ENCODE data around the gene DPP10.

DNA sequence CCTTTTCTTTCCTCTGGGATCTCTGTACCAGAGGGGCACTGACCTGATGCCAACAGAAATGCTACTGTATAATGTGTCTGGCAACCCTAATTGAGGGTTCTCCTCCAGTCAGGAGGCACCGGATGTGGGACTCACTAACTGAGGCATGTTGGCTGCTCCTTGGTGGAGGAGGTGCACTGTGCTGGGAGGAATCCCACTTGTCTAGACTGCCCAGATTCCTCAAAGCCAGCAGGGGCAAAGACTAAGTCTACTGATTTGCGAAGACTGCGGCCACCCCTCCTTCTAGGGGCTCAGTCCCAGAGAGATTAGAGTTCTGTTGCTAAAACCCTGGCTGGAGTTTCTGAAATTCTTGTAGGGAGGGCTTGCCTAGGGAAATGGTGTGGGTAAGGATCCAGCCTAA, 1192.1 kb downstream of the DPP10 start:
- TF ChIP-seq, protein P1, sequence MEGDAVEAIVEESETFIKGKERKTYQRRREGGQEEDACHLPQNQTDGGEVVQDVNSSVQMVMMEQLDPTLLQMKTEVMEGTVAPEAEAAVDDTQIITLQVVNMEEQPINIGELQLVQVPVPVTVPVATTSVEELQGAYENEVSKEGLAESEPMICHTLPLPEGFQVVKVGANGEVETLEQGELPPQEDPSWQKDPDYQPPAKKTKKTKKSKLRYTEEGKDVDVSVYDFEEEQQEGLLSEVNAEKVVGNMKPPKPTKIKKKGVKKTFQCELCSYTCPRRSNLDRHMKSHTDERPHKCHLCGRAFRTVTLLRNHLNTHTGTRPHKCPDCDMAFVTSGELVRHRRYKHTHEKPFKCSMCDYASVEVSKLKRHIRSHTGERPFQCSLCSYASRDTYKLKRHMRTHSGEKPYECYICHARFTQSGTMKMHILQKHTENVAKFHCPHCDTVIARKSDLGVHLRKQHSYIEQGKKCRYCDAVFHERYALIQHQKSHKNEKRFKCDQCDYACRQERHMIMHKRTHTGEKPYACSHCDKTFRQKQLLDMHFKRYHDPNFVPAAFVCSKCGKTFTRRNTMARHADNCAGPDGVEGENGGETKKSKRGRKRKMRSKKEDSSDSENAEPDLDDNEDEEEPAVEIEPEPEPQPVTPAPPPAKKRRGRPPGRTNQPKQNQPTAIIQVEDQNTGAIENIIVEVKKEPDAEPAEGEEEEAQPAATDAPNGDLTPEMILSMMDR (IDR thresholded peaks at IDR 0.05) = no peak
- TF ChIP-seq EP300 (IDR thresholded peaks at IDR 0.05) (no peak), POLR2A (IDR thresholded peaks at IDR 0.05) (no peak)
